Activated T-cell treated with anti-CD3 and anti-CD28 coated beads, Interleukin-2, amount 50 U/mL, for 72 hours (primary cell): Measurements from ENCODE around the gene ADAT3. TPM values are rescaled to one million over a fixed set of nuclear protein-coding genes. Genes with fewer than 3 reads are reported as not detected.

Source experiments
- ATAC-seq, 2 donors: fragments of 150-1000 bp; cut with Tn5 transposase; replicated peaks in 1 of 2; 2 replicates each; pipeline ENCODE4 v1.10.0; 2021; ENCODE audit warnings: moderate library complexity in 2 of 2, mild to moderate bottlenecking in 1 of 2
- DNase-seq, 2 donors: peaks; one replicate each; pipeline ENCODE4 v3.0.0; 2021 to 2022; ENCODE audit warnings: mixed read lengths in 1 of 2
- H3K27ac Mint-ChIP-seq: one replicate; pipeline ENCODE4 v1.8.0; 2022; ENCODE audit warnings: mild to moderate bottlenecking, moderate library complexity, mixed read lengths
- H3K27me3 Mint-ChIP-seq: one replicate; pipeline ENCODE4 v1.8.0; 2022; ENCODE audit warnings: low read depth, mixed read lengths
- H3K36me3 Mint-ChIP-seq, 2 donors: one replicate each; pipeline ENCODE4 v1.8.0; 2022; ENCODE audit warnings: mixed read lengths in 2 of 2, mild to moderate bottlenecking in 1 of 2; ENCODE audit not compliant: insufficient read depth in 2 of 2
- H3K4me1 Mint-ChIP-seq: one replicate; pipeline ENCODE4 v1.8.0; 2022; ENCODE audit warnings: low read depth, mixed read lengths
- H3K4me3 Mint-ChIP-seq, 2 donors: one replicate each; pipeline ENCODE4 v1.8.0; 2022; ENCODE audit warnings: mild to moderate bottlenecking in 2 of 2, mixed read lengths in 2 of 2, moderate library complexity in 2 of 2
- H3K9me3 Mint-ChIP-seq, 2 donors: one replicate each; pipeline ENCODE4 v1.8.0; 2022; ENCODE audit warnings: mixed read lengths in 2 of 2
- total RNA-seq, 2 donors: library from RNA; stranded (reverse); gene quantifications; one replicate each; pipeline ENCODE4 v1.2.3, GENCODE V29; 2022

The ADAT3 gene
- total RNA-seq, 2 donors from 2014 or later: 4.2 to 4.5 TPM

DNA sequence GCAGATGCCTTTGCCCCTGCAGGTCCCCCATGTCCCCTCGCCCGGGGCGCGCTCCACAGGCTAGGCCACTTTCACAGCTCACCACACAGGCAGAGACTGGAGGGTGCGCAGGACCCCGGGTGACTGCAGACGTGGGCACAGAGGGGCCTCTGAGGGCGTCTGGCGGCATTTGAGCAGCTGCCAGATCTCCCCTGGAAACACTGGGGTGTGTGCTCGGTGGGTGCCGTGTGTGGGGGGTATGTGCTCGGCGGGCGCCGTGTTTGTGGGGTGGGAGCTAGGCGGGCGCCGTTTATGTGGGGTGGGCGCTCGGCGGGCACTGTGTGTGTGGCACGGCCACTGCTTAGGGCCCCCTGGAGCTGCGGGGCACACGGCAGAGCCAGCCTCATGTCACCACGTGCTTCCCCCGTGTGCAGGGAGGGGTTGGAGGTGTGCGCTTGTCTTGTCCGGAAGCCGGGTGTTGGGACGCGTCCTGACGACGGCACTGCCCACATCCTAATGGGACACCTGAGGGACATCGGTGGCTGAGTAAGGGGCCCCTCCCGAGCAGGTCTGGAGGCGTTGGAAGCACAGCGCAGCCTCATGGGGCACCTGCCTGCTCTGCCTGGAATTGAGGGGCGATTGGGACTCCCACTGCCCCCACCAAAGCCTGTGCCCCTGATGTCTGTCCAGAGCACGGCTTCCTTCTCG, 52.5 kb downstream of the ADAT3 start:
- no peak overlapping the region for H3K4me3 Mint-ChIP-seq
- peaks cover 11% of the 10 kb centered on the region for H3K4me1 Mint-ChIP-seq
- H3K9me3 Mint-ChIP-seq: no peaks in the 10 kb centered on the region
- H3K36me3 Mint-ChIP-seq: no peaks in the 10 kb centered on the region
- H3K27me3 Mint-ChIP-seq: no peaks in the 10 kb centered on the region
- ATAC-seq (no peak), DNase-seq (no peak)
- no peak overlapping the region for H3K27ac Mint-ChIP-seq

DNA sequence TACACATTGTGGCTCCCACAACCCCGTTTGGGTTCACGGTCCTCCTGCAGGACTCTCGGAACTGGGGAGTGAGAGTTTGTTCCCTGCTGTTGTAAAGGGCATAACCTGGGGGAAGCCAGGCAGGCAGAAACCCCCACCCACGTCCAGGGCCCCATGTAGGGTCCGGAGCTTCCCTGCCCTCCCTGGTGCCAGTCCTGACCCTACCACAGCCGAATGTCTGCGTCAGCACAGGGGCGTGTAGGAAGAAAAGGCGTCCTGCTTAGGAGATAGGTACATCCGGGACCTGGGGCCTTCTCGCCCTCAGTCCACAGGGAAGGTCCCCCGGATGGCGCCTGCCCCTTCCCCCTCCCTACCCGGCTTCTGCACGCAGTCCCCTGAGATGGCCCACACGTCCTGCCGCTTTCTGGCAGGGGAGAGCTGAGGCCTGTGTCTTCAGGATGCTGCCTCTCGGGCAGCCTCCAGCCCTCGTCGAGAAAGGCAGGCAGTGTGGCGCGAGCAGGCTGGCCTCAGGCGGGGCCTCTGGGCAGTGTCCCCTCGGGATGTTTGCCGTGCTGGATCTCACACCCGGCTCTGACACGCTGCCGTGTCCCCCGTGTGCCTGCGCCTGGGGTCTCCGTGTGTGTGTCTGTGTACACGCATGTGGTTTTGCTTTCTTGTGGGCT, 54.9 kb downstream of the ADAT3 start:
- H3K27ac Mint-ChIP-seq: no peak overlapping the region
- H3K27me3 Mint-ChIP-seq: no peaks in the 10 kb centered on the region
- H3K4me1 Mint-ChIP-seq: peaks cover 11% of the 10 kb centered on the region
- no peak for ATAC-seq
- no peaks in the 10 kb centered on the region for H3K9me3 Mint-ChIP-seq
- no peaks in the 10 kb centered on the region for H3K36me3 Mint-ChIP-seq
- DNase-seq: no peak
- H3K4me3 Mint-ChIP-seq: no peak overlapping the region

DNA sequence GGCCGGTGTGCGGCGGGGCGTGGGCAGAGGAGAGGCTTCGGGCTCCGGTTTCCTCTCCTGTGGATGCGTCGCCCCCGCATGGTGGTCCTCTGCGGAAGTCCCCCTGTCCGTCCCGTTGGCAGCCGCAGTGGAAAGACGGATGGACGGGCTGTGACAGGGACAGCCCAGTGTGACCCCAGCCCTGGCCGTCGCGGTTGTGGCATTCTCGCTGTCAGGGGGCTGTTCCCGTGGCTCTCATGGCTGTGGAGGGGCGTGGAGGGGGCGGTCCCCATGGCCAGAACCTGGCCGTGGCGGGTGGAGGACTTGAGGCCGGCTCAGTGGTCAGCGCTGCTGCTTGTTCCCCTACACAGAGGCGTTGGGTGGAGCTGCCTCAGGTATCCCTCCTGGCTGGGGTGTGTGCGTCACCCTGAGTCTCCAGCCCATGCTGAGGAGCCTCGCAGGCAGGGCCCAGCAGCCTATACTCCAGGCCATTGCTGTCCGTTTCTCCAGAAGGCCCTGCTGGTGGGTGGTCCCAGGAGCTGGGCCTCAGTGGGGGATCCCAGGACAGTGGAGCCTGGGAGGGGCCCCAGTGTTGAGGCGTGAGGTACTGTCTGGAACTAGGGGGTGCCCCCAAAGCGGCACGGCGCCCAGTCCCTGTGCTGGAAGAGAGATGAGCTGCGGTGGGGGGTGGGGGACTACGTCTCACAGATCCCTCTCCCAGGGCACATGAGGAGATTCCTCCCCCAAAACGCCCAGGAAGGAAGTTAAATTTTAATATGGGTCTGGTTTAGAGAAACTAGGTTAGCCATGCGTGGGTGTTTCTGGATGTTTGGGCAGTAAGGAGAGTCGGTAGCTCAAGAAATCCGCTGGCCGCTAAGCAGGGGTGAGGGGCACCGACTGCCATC, 56.0 kb downstream of the ADAT3 start:
- ATAC-seq (no peak), DNase-seq (no peak)
- Mint-ChIP-seq H3K36me3 (no peaks in the 10 kb centered on the region), H3K27ac (no peak overlapping the region), H3K4me3 (no peak overlapping the region), H3K4me1 (peaks cover 19% of the 10 kb centered on the region), H3K9me3 (no peaks in the 10 kb centered on the region), H3K27me3 (no peaks in the 10 kb centered on the region)

- Mint-ChIP-seq H3K4me3 (no peak overlapping the region), H3K27me3 (no peaks in the 10 kb centered on the region), H3K36me3 (no peaks in the 10 kb centered on the region), H3K27ac (no peak overlapping the region), H3K4me1 (peaks cover 23% of the 10 kb centered on the region), H3K9me3 (no peaks in the 10 kb centered on the region)
- no peak for ATAC-seq
- no peak for DNase-seq
These were observed 57.5 kb downstream of the ADAT3 start for GRCh38 chr19:1962674-1963073.

Other genes starting within 250 kb of the ADAT3 start
- gene ONECUT3, start 151.9 kb upstream of the ADAT3 start, total RNA-seq: not detected
- gene ATP8B3, start 93.1 kb upstream of the ADAT3 start, total RNA-seq: 10 to 100 TPM; 12.1 to 12.8 TPM
- 10 to 100 TPM; 41.4 to 46.5 TPM for gene REXO1, start 56.9 kb upstream of the ADAT3 start, total RNA-seq
- 10 to 100 TPM; 26.4 to 27.5 TPM for gene KLF16, start 41.8 kb upstream of the ADAT3 start, total RNA-seq
- gene ABHD17A, start 19.9 kb upstream of the ADAT3 start, total RNA-seq: 10 to 100 TPM; 84.2 to 92.1 TPM
- gene SCAMP4, start within 50 bp of the ADAT3 start, total RNA-seq: 10 to 100 TPM; 36.5 to 42.6 TPM
- gene CSNK1G2, start 35.8 kb downstream of the ADAT3 start, total RNA-seq: 10 to 100 TPM; 63.7 to 66.5 TPM
- 10 to 100 TPM; 48.7 to 56.2 TPM for gene BTBD2, start 110.3 kb downstream of the ADAT3 start, total RNA-seq
- 100 to 1,000 TPM; 120 to 121 TPM for gene MKNK2, start 145.8 kb downstream of the ADAT3 start, total RNA-seq
- gene MOB3A, start 190.9 kb downstream of the ADAT3 start, total RNA-seq: 100 to 1,000 TPM; 129 to 134 TPM
- 10 to 100 TPM; 28.5 to 36.9 TPM for gene IZUMO4, start 191.5 kb downstream of the ADAT3 start, total RNA-seq
- gene AP3D1, start 246.2 kb downstream of the ADAT3 start, total RNA-seq: 100 to 1,000 TPM; 111 to 114 TPM